IMR-90 (cell line): ENCODE results near the gene GSK3B. TPM values are rescaled to one million over a fixed set of nuclear protein-coding genes. Genes with fewer than 3 reads are reported as not detected.

Experiments
- ATAC-seq: fragments of 200-7000 bp; cut with Tn5 transposase; 2 replicates; pipeline ENCODE4 v1.9.1; 2020; ENCODE audit warnings: low read depth, mild to moderate bottlenecking, moderate library complexity
- BruUV-seq: library from RNA; stranded (reverse); fragments of 400-500 nt; replicated peaks from 2 replicates; lab custom pipeline; 2021; lab: Mats Ljungman, UMichigan
- CTCF ChIA-PET: fragments of 300-600 bp; formaldehyde crosslinking; extraction: SDS; loops from one replicate; lab custom pipeline; 2021; ENCODE audit warnings: antibody characterized with exemption; lab: Yijun Ruan, JAX
- POLR2A ChIA-PET: fragments of 300-600 bp; sonication (Branson Sonifier 250); formaldehyde crosslinking; loops from one replicate; lab custom pipeline; 2022; ENCODE audit warnings: antibody characterized with exemption; ENCODE audit not compliant: unreplicated experiment; lab: Charles Lee
- DNase-seq: peaks from one replicate; pipeline ENCODE4 v3.0.0; 2013
- H2AFZ ChIP-seq: replicated peaks from 2 replicates; pipeline ENCODE3; 2013; ENCODE audit warnings: low read length, mild to moderate bottlenecking; ENCODE audit not compliant: poor library complexity
- H2AK5ac ChIP-seq: 2 replicates; pipeline ENCODE4 v1.6.1; 2013; ENCODE audit warnings: low read depth, low read length, inconsistent platforms
- H2AK9ac ChIP-seq: replicated peaks from 2 replicates; pipeline ENCODE3; 2013; ENCODE audit warnings: mild to moderate bottlenecking, low read depth, low read length, moderate library complexity; ENCODE audit not compliant: poor library complexity
- H2BK120ac ChIP-seq: 2 replicates; pipeline ENCODE4 v1.6.1; 2013; ENCODE audit warnings: low read depth, low read length, inconsistent platforms
- H2BK15ac ChIP-seq: 3 replicates; pipeline ENCODE4 v1.6.1; 2013; ENCODE audit warnings: low read depth, low read length, inconsistent platforms
- H2BK20ac ChIP-seq: 2 replicates; pipeline ENCODE4 v1.6.1; 2013; ENCODE audit warnings: low read depth, mild to moderate bottlenecking, inconsistent platforms, low read length, moderate library complexity
- H2BK5ac ChIP-seq: 2 replicates; pipeline ENCODE4 v1.6.1; 2013; ENCODE audit warnings: mild to moderate bottlenecking, low read depth, low read length, inconsistent platforms; ENCODE audit not compliant: poor library complexity, severe bottlenecking
- H3K14ac ChIP-seq: replicated peaks from 2 replicates; pipeline ENCODE4 v1.6.1; 2013; ENCODE audit warnings: low read depth, low read length, inconsistent platforms
- H3K18ac ChIP-seq: 2 replicates; pipeline ENCODE4 v1.6.1; 2013; ENCODE audit warnings: low read depth, low read length, control low read depth
- H3K23ac ChIP-seq: 2 replicates; pipeline ENCODE4 v1.6.1; 2013; ENCODE audit warnings: low read depth, low read length, inconsistent platforms
- H3K27ac ChIP-seq: 2 replicates; pipeline ENCODE4 v1.5.1; 2013; ENCODE audit warnings: mild to moderate bottlenecking, control low read depth, low read length; ENCODE audit not compliant: insufficient read depth
- H3K27me3 ChIP-seq: 2 replicates; pipeline ENCODE4 v1.6.1; 2013; ENCODE audit warnings: low read length; ENCODE audit not compliant: control insufficient read depth, insufficient read depth
- H3K36me3 ChIP-seq: 2 replicates; pipeline ENCODE4 v1.6.1; 2013; ENCODE audit warnings: low read length, mixed read lengths; ENCODE audit not compliant: control insufficient read depth, insufficient read depth
- H3K4ac ChIP-seq: 2 replicates; pipeline ENCODE4 v1.6.1; 2013; ENCODE audit warnings: low read depth, low read length, inconsistent platforms
- H3K4me1 ChIP-seq: 2 replicates; pipeline ENCODE4 v1.6.1; 2013; ENCODE audit warnings: low read length, mixed read lengths; ENCODE audit not compliant: control insufficient read depth, insufficient read depth
- H3K4me2 ChIP-seq: 2 replicates; pipeline ENCODE4 v1.6.1; 2013; ENCODE audit warnings: low read depth, mild to moderate bottlenecking, control low read depth, low read length, moderate library complexity
- H3K4me3 ChIP-seq: 2 replicates; pipeline ENCODE4 v1.5.1; 2013; ENCODE audit warnings: low read depth, mild to moderate bottlenecking, control low read depth, low read length, moderate library complexity; ENCODE audit not compliant: insufficient read depth
- H3K56ac ChIP-seq: 2 replicates; pipeline ENCODE4 v1.6.1; 2013; ENCODE audit warnings: low read length, inconsistent platforms; ENCODE audit not compliant: insufficient read depth; ENCODE audit errors: extremely low read depth
- H3K79me1 ChIP-seq, 2 experiments: 2 replicates each; pipeline ENCODE4 v1.6.1; 2013; ENCODE audit warnings: low read length in 2 of 2, inconsistent platforms in 1 of 2, low read depth in 1 of 2
- H3K9ac ChIP-seq: 2 replicates; pipeline ENCODE4 v1.6.1; 2013; ENCODE audit warnings: low read depth, low read length, control low read depth
- H3K9me1 ChIP-seq: 2 replicates; pipeline ENCODE4 v1.6.1; 2013; ENCODE audit warnings: low read length, inconsistent platforms; ENCODE audit not compliant: insufficient read depth
- H3K9me3 ChIP-seq: 2 replicates; pipeline ENCODE4 v1.6.1; 2013; ENCODE audit warnings: low read length; ENCODE audit not compliant: control insufficient read depth, insufficient read depth
- H4K20me1 ChIP-seq: 2 replicates; pipeline ENCODE4 v1.6.1; 2013; ENCODE audit warnings: low read length, inconsistent platforms; ENCODE audit not compliant: insufficient read depth
- H4K5ac ChIP-seq: 2 replicates; pipeline ENCODE4 v1.6.1; 2013; ENCODE audit warnings: mild to moderate bottlenecking, low read depth, low read length, control low read depth
- H4K8ac ChIP-seq, 2 experiments: 2 replicates each; pipeline ENCODE4 v1.6.1; 2013; ENCODE audit warnings: low read depth in 2 of 2, low read length in 2 of 2, control low read depth in 1 of 2, inconsistent platforms in 1 of 2
- H4K91ac ChIP-seq: 2 replicates; pipeline ENCODE4 v1.6.1; 2013; ENCODE audit warnings: low read depth, low read length, inconsistent platforms; ENCODE audit not compliant: insufficient read depth
- BHLHE40 ChIP-seq: fragments of 150-350 bp; IDR thresholded peaks from 2 replicates; pipeline ENCODE4 v1.6.1; 2016; ENCODE audit warnings: mild to moderate bottlenecking, low read depth, low read length
- CEBPB ChIP-seq: IDR thresholded peaks from 2 replicates; pipeline ENCODE4 v1.6.1; 2012; ENCODE audit warnings: low read depth, low read length, improper control_type of control experiment
- CHD1 ChIP-seq: IDR thresholded peaks from 2 replicates; pipeline ENCODE4 v1.6.1; 2012; ENCODE audit warnings: low read depth, low read length, improper control_type of control experiment
- CTCF ChIP-seq: conservative IDR thresholded peaks from 2 replicates; pipeline ENCODE4 v1.5.1; 2012; ENCODE audit warnings: mild to moderate bottlenecking, low read depth, low read length, improper control_type of control experiment
- ELK1 ChIP-seq: fragments of 150-350 bp; IDR thresholded peaks from 2 replicates; pipeline ENCODE4 v1.6.1; 2016; ENCODE audit warnings: low read depth, mild to moderate bottlenecking, low read length, moderate library complexity, borderline replicate concordance
- FOS ChIP-seq: fragments of 150-350 bp; IDR thresholded peaks from 2 replicates; pipeline ENCODE4 v1.6.1; 2016; ENCODE audit warnings: low read depth, low read length
- MAFK ChIP-seq: IDR thresholded peaks from 2 replicates; pipeline ENCODE4 v1.6.1; 2012; ENCODE audit warnings: low read depth, low read length, improper control_type of control experiment
- MAZ ChIP-seq: IDR thresholded peaks from 2 replicates; pipeline ENCODE4 v1.6.1; 2012; ENCODE audit warnings: low read depth, mild to moderate bottlenecking, low read length, improper control_type of control experiment, moderate library complexity, borderline replicate concordance
- MXI1 ChIP-seq: IDR thresholded peaks from 2 replicates; pipeline ENCODE4 v1.6.1; 2012; ENCODE audit warnings: low read depth, mild to moderate bottlenecking, low read length, moderate library complexity, borderline replicate concordance
- NFE2L2 ChIP-seq: fragments of 150-350 bp; IDR thresholded peaks from 2 replicates; pipeline ENCODE4 v1.6.1; 2016; ENCODE audit warnings: low read depth, mild to moderate bottlenecking, low read length
- POLR2A ChIP-seq: IDR thresholded peaks from 2 replicates; pipeline ENCODE4 v1.6.1; 2012; ENCODE audit warnings: mild to moderate bottlenecking, low read depth, low read length
- RAD21 ChIP-seq: IDR thresholded peaks from 2 replicates; pipeline ENCODE4 v1.6.1; 2012; ENCODE audit warnings: low read length, improper control_type of control experiment
- RCOR1 ChIP-seq: IDR thresholded peaks from 2 replicates; pipeline ENCODE4 v1.6.1; 2012; ENCODE audit warnings: mild to moderate bottlenecking, low read length, improper control_type of control experiment; ENCODE audit not compliant: insufficient replicate concordance
- RFX5 ChIP-seq: IDR thresholded peaks from 2 replicates; pipeline ENCODE4 v1.8.0; 2012; ENCODE audit warnings: low read depth, mild to moderate bottlenecking, low read length, moderate library complexity
- SMC3 ChIP-seq: fragments of 150-350 bp; IDR thresholded peaks from 2 replicates; pipeline ENCODE4 v1.6.1; 2016; ENCODE audit warnings: low read depth, mild to moderate bottlenecking, antibody characterized with exemption, low read length, moderate library complexity
- USF2 ChIP-seq: fragments of 150-350 bp; IDR thresholded peaks from 2 replicates; pipeline ENCODE4 v1.6.1; 2017; ENCODE audit warnings: mild to moderate bottlenecking, antibody characterized with exemption, low read length, low read depth
- WGBS, 2 experiments: methylation state at CpG; one replicate each; pipeline versions ENCODE4 v1.1.5 to v1.1.7; 2013; ENCODE audit warnings: missing lambda C conversion rate in 2 of 2; ENCODE audit not compliant: insufficient read length in 1 of 2; ENCODE audit errors: extremely low coverage in 2 of 2; 5-methylcytosine and 5-hydroxymethylcytosine counted together
- dilution Hi-C: fragments of 300-500 bp; cut with HindIII; formaldehyde crosslinking; loops from one replicate; pipeline ENCODE4 v1.14.3; 2018; ENCODE audit warnings: low sequenced_read_pairs; ENCODE audit not compliant: unreplicated experiment
- in situ Hi-C: fragments of 300-500 bp; cut with MboI; formaldehyde crosslinking; loops from 3 replicates; pipeline ENCODE4 v1.14.3; 2019; ENCODE audit warnings: low sequenced_read_pairs, inconsistent platforms, mixed read lengths
- intact Hi-C: fragments of 100-400 bp; cut with micrococcal nuclease; formaldehyde crosslinking; loops from 2 replicates; pipeline ENCODE4 v1.10.0; 2022
- polyA plus RNA-seq, 3 experiments: library from polyadenylated mRNA; depleted of rRNA; stranded (reverse); fragments of >200 nt; gene quantifications; 2 replicates each; pipeline ENCODE4 v1.2.3, GENCODE V29; 2012; ENCODE audit warnings: low replicate concordance in 1 of 3
- total RNA-seq: library from RNA; depleted of rRNA; stranded (reverse); fragments of >200 nt; gene quantifications from 2 replicates; pipeline ENCODE4 v1.2.3, GENCODE V29; 2012

The GSK3B gene
- total and polyA plus RNA-seq, 2 of the 4 experiments (the other 2 are of a cell fraction), result 19.2 to 33.2 TPM

GRCh38 chr3:119950666-119951325, 143.5 kb downstream of the GSK3B start:
- Histone ChIP-seq H2BK15ac (no peak overlapping the region), H3K27ac (no peak overlapping the region), H4K91ac (no peak overlapping the region), H4K20me1 (peaks cover 33% of the 10 kb centered on the region), H2BK120ac (no peak overlapping the region), H3K4me2 (no peak overlapping the region), H3K4me1 (peaks cover 1% of the 10 kb centered on the region; the same call in 1 of the 2 replicates), H3K9me3 (no peaks in the 10 kb centered on the region), H3K18ac (no peak overlapping the region), H3K4ac (no peak overlapping the region), H3K79me1 (peaks cover 16 to 35% of the 10 kb centered on the region in 2 experiments), H3K14ac (no peak overlapping the region), H4K8ac (no peak overlapping the region), H3K56ac (no peak overlapping the region), H3K9ac (no peak overlapping the region), H2BK5ac (no peak overlapping the region), H3K36me3 (peaks cover 2% of the 10 kb centered on the region; the same call in 1 of the 2 replicates), H4K5ac (no peak overlapping the region), H2BK20ac (no peak overlapping the region), H2AFZ (no peak overlapping the region), H2AK9ac (no peak overlapping the region), H3K4me3 (no peak overlapping the region), H2AK5ac (no peak overlapping the region), H3K23ac (no peak overlapping the region), H3K9me1 (no peaks in the 10 kb centered on the region), H3K27me3 (no peaks in the 10 kb centered on the region)
- in situ Hi-C loops (no loop called here), dilution Hi-C loops (no loop called here), intact Hi-C loops (no loop called here)
- DNase-seq (no peak), ATAC-seq (no peak)
- no TSS peak for BruUV-seq
- no CpG with 5 or more reads among the region's 3 CpGs for WGBS, 2 experiments
- POLR2A ChIA-PET, result no interaction called here
- CTCF ChIA-PET, result interaction anchor here (1.3 kb wide), 1 partner anchor 16 kb away, joined by 6 read pairs; no protein-coding TSS in a partner anchor
- TF ChIP-seq RCOR1, result no peak
- no peak for TF ChIP-seq CTCF
- TF ChIP-seq SMC3, result no peak
- no peak for TF ChIP-seq FOS
- no peak for TF ChIP-seq NFE2L2
- no peak for TF ChIP-seq RFX5
- no peak for TF ChIP-seq RAD21
- no peak for TF ChIP-seq USF2
- TF ChIP-seq CHD1, result no peak
- no peak for TF ChIP-seq MAFK
- no peak for TF ChIP-seq MAZ
- TF ChIP-seq MXI1, result no peak
- no peak for TF ChIP-seq CEBPB
- TF ChIP-seq BHLHE40, result no peak
- no peak for TF ChIP-seq POLR2A
- TF ChIP-seq ELK1, result no peak
